HG02798 (cell line): ENCODE measurements around the gene UNC79.

Experiments used
- ATAC-seq: cut with Tn5 transposase; IDR thresholded peaks from one replicate; pipeline ENCODE4 v1.9.1; 2021; ENCODE audit warnings: mild to moderate bottlenecking; ENCODE audit not compliant: unreplicated experiment, poor library complexity

Gene UNC79

GRCh38 chr14:93648440-93649168 is 217.9 kb downstream of the UNC79 start:
- no peak for ATAC-seq

- no peak for ATAC-seq
Observed at GRCh38 chr14:93654599-93654998, 223.9 kb downstream of the UNC79 start.

- ATAC-seq, result no peak
Observed at GRCh38 chr14:93655078-93655750, 224.5 kb downstream of the UNC79 start.

- ATAC-seq, result no peak
Observed at GRCh38 chr14:93657875-93658274, 227.1 kb downstream of the UNC79 start.

- ATAC-seq, result no peak
Observed at GRCh38 chr14:93663317-93663716, 232.6 kb downstream of the UNC79 start.

GRCh38 chr14:93665169-93665568 is 234.4 kb downstream of the UNC79 start:
- ATAC-seq, result no peak

- ATAC-seq, result no peak
Observed at GRCh38 chr14:93669632-93670031, 238.9 kb downstream of the UNC79 start.

- no peak for ATAC-seq
Observed at GRCh38 chr14:93674343-93674742, 243.6 kb downstream of the UNC79 start.

GRCh38 chr14:93675651-93676050 is 244.9 kb downstream of the UNC79 start:
- no peak for ATAC-seq

GRCh38 chr14:93676416-93676958 is 245.7 kb downstream of the UNC79 start:
- ATAC-seq, result no peak

GRCh38 chr14:93682459-93682858 is 251.7 kb downstream of the UNC79 start:
- ATAC-seq, result no peak

GRCh38 chr14:93683226-93683625 is 252.5 kb downstream of the UNC79 start:
- no peak for ATAC-seq

- no peak for ATAC-seq
Observed at GRCh38 chr14:93685121-93685895, 254.6 kb downstream of the UNC79 start.

GRCh38 chr14:93686268-93686667 is 255.5 kb downstream of the UNC79 start:
- no peak for ATAC-seq

- ATAC-seq, result no peak
Observed at GRCh38 chr14:93688239-93688666, 257.5 kb downstream of the UNC79 start.

GRCh38 chr14:93688820-93689219 is 258.1 kb downstream of the UNC79 start:
- ATAC-seq, result no peak

GRCh38 chr14:93690146-93690545 is 259.4 kb downstream of the UNC79 start:
- ATAC-seq, result no peak

- no peak for ATAC-seq
Observed at GRCh38 chr14:93691042-93691780, 260.5 kb downstream of the UNC79 start.

- ATAC-seq, result no peak
Observed at GRCh38 chr14:93693914-93694313, 263.2 kb downstream of the UNC79 start.

GRCh38 chr14:93700928-93701327 is 270.2 kb downstream of the UNC79 start:
- ATAC-seq, result no peak
